NCI-H187 (cell line): ENCODE results near the gene OPCML.

ENCODE experiments used
- DNase-seq, 2 experiments: peaks; one replicate each; lab custom pipeline; 2025; lab: John Stamatoyannopoulos, UW

Gene OPCML

GRCh38 chr11:133228471-133229329 is 303.6 kb downstream of the OPCML start:
- DNase-seq, result no peak

GRCh38 chr11:133227632-133228111 is 304.6 kb downstream of the OPCML start:
- DNase-seq, result no peak

- DNase-seq, result no peak
Measured at GRCh38 chr11:133224271-133224670, 308.0 kb downstream of the OPCML start.

GRCh38 chr11:133222425-133223330 is 309.6 kb downstream of the OPCML start:
- no peak for DNase-seq

- DNase-seq, result no peak
Measured at GRCh38 chr11:133219543-133219942, 312.8 kb downstream of the OPCML start.

- no peak for DNase-seq
Measured at GRCh38 chr11:133216813-133217212, 315.5 kb downstream of the OPCML start.

GRCh38 chr11:133215596-133216230 is 316.6 kb downstream of the OPCML start:
- no peak for DNase-seq

GRCh38 chr11:133214646-133215045 is 317.7 kb downstream of the OPCML start:
- DNase-seq, result no peak

- DNase-seq, result no peak
Measured at GRCh38 chr11:133212201-133212600, 320.1 kb downstream of the OPCML start.

- no peak for DNase-seq
Measured at GRCh38 chr11:133207995-133208394, 324.3 kb downstream of the OPCML start.

- no peak for DNase-seq
Measured at GRCh38 chr11:133206313-133207005, 325.8 kb downstream of the OPCML start.

- DNase-seq, result no peak
Measured at GRCh38 chr11:133204158-133204557, 328.1 kb downstream of the OPCML start.

- no peak for DNase-seq
Measured at GRCh38 chr11:133202816-133203215, 329.5 kb downstream of the OPCML start.

GRCh38 chr11:133198438-133198837 is 333.9 kb downstream of the OPCML start:
- no peak for DNase-seq

- DNase-seq, result no peak
Measured at GRCh38 chr11:133197425-133197824, 334.9 kb downstream of the OPCML start.

- DNase-seq, result no peak
Measured at GRCh38 chr11:133191931-133192330, 340.4 kb downstream of the OPCML start.

GRCh38 chr11:133181667-133182066 is 350.6 kb downstream of the OPCML start:
- no peak for DNase-seq

- DNase-seq, result no peak
Measured at GRCh38 chr11:133181066-133181465, 351.2 kb downstream of the OPCML start.

- no peak for DNase-seq
Measured at GRCh38 chr11:133180201-133180600, 352.1 kb downstream of the OPCML start.

GRCh38 chr11:133176748-133177147 is 355.6 kb downstream of the OPCML start:
- DNase-seq, result no peak

GRCh38 chr11:133175103-133175502 is 357.2 kb downstream of the OPCML start:
- DNase-seq, result no peak
